HG03280 (cell line): ENCODE measurements around the gene USP16.
"Not testable (repeated sequence)": the region's sequence is repeated elsewhere in the genome, so short reads cannot be mapped to it uniquely, and the experiment has no call there.

Experiments used
- ATAC-seq: cut with Tn5 transposase; IDR thresholded peaks from one replicate; pipeline ENCODE4 v1.9.1; 2021; ENCODE audit warnings: mild to moderate bottlenecking, moderate library complexity; ENCODE audit not compliant: unreplicated experiment

USP16 gene

GRCh38 chr21:29033301-29033700 lies 8.8 kb downstream of the USP16 start:
- no peak for ATAC-seq

- no peak for ATAC-seq
Measured at GRCh38 chr21:29033871-29034270, 9.4 kb downstream of the USP16 start.

- no peak for ATAC-seq
Measured at GRCh38 chr21:29034678-29035077, 10.2 kb downstream of the USP16 start.

- ATAC-seq = no peak
Measured at GRCh38 chr21:29052224-29052623, 27.8 kb downstream of the USP16 start.

- no peak for ATAC-seq
Measured at GRCh38 chr21:29053011-29053553, 28.6 kb downstream of the USP16 start.

GRCh38 chr21:29053656-29054055 lies 29.2 kb downstream of the USP16 start:
- no peak for ATAC-seq

- ATAC-seq = no peak
Measured at GRCh38 chr21:29055080-29055479, 30.6 kb downstream of the USP16 start.

GRCh38 chr21:29056005-29056404 lies 31.5 kb downstream of the USP16 start:
- no peak for ATAC-seq

- no peak for ATAC-seq
Measured at GRCh38 chr21:29056538-29057050, 32.1 kb downstream of the USP16 start.

- ATAC-seq = peak; percentile 94
Measured at GRCh38 chr21:29064850-29065481, 40.5 kb downstream of the USP16 start.

GRCh38 chr21:29072873-29073221 lies 48.4 kb downstream of the USP16 start:
- peak; percentile 5 for ATAC-seq

GRCh38 chr21:29073222-29074006 lies 48.9 kb downstream of the USP16 start, which contains the start of gene CCT8:
CCT8 (minus strand) TSS chr21:29073648; CDS start chr21:29073590, 58 bp downstream.
- peak; percentile 92 for ATAC-seq

GRCh38 chr21:29074007-29074376 lies 49.5 kb downstream of the USP16 start:
- ATAC-seq = peak; percentile 23

- ATAC-seq = no peak
Measured at GRCh38 chr21:29074783-29075182, 50.3 kb downstream of the USP16 start.

GRCh38 chr21:29075706-29076466 lies 51.4 kb downstream of the USP16 start:
- ATAC-seq = no peak

- ATAC-seq = not testable (repeated sequence)
Measured at GRCh38 chr21:29076731-29077640, 52.5 kb downstream of the USP16 start.

GRCh38 chr21:29077651-29078090 lies 53.2 kb downstream of the USP16 start:
- no peak for ATAC-seq

- ATAC-seq = no peak
Measured at GRCh38 chr21:29078869-29079767, 54.6 kb downstream of the USP16 start.

GRCh38 chr21:29080454-29080941 lies 56.0 kb downstream of the USP16 start:
- no peak for ATAC-seq
